Glutamatergic neuron (in vitro differentiated cells): Measurements from ENCODE around the gene ACHE. TPM values are rescaled to one million over a fixed set of nuclear protein-coding genes. Genes with fewer than 3 reads are reported as not detected.

Experiments
- DNase-seq: peaks from one replicate; pipeline ENCODE4 v3.0.0; 2022
- H3K27ac Mint-ChIP-seq: one replicate; pipeline ENCODE4 v1.8.0; 2020; ENCODE audit warnings: mild to moderate bottlenecking, mixed read lengths, inconsistent platforms; ENCODE audit not compliant: unreplicated experiment
- H3K27me3 Mint-ChIP-seq: one replicate; pipeline ENCODE4 v1.8.0; 2020; ENCODE audit warnings: mild to moderate bottlenecking, moderate library complexity, mixed read lengths, inconsistent platforms; ENCODE audit not compliant: unreplicated experiment
- H3K36me3 Mint-ChIP-seq: one replicate; pipeline ENCODE4 v1.8.0; 2020; ENCODE audit warnings: mild to moderate bottlenecking, mixed read lengths, inconsistent platforms; ENCODE audit not compliant: unreplicated experiment
- H3K4me1 Mint-ChIP-seq: one replicate; pipeline ENCODE4 v1.8.0; 2020; ENCODE audit warnings: mild to moderate bottlenecking, low read depth, mixed read lengths, inconsistent platforms; ENCODE audit not compliant: unreplicated experiment
- H3K4me3 Mint-ChIP-seq: one replicate; pipeline ENCODE4 v1.8.0; 2020; ENCODE audit warnings: mild to moderate bottlenecking, mixed read lengths, inconsistent platforms; ENCODE audit not compliant: unreplicated experiment
- H3K9me3 Mint-ChIP-seq: one replicate; pipeline ENCODE4 v1.8.0; 2020; ENCODE audit warnings: mild to moderate bottlenecking, moderate library complexity, mixed read lengths, inconsistent platforms; ENCODE audit not compliant: unreplicated experiment
- total RNA-seq: library from RNA; stranded (reverse); fragmentation: NEBNext Ultra II Directional; extraction: Animal tissue kit (Norgen Biotek cat#: 25700); gene quantifications from one replicate; pipeline ENCODE4 v1.2.1, GENCODE V29; 2021; ENCODE audit not compliant: unreplicated experiment
- TF ChIP-seq, protein P1 (sequence below): fragments of 200-600 bp; sonication (generic); IDR thresholded peaks from one replicate; pipeline ENCODE4 v1.5.0; 2021; ENCODE audit not compliant: partially characterized antibody, unreplicated experiment

Gene ACHE
- total RNA-seq, 1 donor from 2014 or later: 30.0 TPM

DNA sequence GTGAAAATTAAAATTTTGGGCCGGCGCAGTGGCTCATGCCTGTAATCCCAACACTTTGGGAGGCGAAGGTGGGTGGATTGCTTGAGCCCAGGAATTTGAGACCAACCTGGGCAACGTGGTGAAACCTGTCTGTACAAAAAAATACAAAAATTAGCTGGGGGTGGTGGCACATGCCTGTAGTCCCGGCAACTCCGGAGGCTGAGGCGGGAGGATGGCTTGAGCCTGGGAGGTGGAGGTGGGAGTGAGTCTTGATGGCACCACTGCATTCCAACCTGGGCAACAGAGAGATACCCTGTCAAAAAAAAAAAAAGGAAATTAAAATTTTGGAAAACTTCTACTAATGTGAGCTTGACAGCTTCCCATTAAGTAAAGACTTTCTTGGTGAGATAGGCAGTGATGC is 17.7 kb downstream of the ACHE start:
- DNase-seq: no peak
- TF ChIP-seq, protein P1, sequence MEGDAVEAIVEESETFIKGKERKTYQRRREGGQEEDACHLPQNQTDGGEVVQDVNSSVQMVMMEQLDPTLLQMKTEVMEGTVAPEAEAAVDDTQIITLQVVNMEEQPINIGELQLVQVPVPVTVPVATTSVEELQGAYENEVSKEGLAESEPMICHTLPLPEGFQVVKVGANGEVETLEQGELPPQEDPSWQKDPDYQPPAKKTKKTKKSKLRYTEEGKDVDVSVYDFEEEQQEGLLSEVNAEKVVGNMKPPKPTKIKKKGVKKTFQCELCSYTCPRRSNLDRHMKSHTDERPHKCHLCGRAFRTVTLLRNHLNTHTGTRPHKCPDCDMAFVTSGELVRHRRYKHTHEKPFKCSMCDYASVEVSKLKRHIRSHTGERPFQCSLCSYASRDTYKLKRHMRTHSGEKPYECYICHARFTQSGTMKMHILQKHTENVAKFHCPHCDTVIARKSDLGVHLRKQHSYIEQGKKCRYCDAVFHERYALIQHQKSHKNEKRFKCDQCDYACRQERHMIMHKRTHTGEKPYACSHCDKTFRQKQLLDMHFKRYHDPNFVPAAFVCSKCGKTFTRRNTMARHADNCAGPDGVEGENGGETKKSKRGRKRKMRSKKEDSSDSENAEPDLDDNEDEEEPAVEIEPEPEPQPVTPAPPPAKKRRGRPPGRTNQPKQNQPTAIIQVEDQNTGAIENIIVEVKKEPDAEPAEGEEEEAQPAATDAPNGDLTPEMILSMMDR: no peak
- Mint-ChIP-seq H3K27ac (no peak overlapping the region), H3K9me3 (peaks cover 20% of the 10 kb centered on the region), H3K4me3 (peak overlapping the region; percentile 69), H3K27me3 (peaks cover 22% of the 10 kb centered on the region), H3K4me1 (peaks cover 23% of the 10 kb centered on the region), H3K36me3 (peaks cover 2% of the 10 kb centered on the region)

DNA sequence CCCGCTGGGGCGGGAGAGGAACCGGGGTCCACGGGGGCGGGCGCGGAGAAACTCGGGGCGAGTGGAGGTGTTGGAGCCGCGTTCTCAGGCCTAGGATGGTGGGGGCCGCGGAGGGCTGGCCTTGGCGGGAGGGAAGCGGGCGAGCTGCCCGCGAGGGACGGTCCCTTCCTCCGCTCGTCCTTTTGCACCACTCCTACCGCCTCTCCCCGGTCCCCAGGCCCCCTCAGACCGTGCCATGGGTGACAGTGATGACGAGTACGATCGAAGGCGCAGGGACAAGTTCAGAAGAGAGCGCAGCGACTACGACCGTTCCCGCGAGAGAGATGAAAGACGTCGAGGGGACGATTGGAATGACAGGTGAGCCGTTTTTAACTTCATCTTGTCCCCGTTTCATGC is 20.3 kb downstream of the ACHE start:
- Mint-ChIP-seq H3K4me3 (peak overlapping the region; percentile 99), H3K27me3 (peaks cover 22% of the 10 kb centered on the region), H3K4me1 (peaks cover 18% of the 10 kb centered on the region), H3K36me3 (no peaks in the 10 kb centered on the region), H3K27ac (peak overlapping the region; percentile 98), H3K9me3 (peaks cover 17% of the 10 kb centered on the region)
- TF ChIP-seq, protein P1: no peak
- DNase-seq: peak; percentile 62

DNA sequence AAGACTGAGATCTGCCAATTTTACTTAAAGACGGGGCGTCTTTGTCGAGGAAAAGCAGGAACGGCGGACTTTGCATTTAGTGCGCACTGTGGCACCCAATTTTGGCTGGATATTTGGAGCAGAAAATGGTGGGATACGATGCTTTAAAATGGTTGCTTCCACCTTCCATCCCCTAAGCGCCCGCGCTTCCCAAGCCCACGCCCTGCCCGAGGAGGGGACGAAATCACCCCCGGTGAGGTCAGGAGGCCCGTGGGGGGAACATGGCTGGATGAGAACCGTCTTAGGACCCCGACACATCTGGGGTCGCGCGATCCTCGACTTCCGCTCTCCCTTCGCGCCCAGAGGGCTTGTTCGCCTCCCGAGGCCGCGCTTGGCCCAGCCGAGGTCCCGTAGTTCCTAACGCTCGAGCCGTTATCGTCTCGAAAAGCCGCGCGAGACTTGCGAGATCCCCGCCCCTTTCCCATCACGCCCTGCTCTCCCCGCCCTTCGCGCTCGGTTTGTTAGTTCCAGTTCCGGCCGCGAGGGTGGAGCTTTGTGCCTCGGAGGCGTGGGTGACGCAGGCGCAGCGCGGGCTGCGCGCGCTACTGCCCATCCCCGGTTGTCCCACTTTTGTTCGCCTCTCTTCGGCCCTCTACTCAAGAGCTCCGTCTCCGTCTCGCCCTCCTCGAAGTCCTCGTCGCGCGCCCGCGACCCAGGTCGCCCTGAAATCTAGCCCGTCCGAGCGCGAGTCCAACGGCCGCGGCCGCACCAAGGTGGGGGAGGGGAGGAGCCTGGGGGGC is 20.9 kb downstream of the ACHE start, which contains the start of gene SRRT:
Gene SRRT (plus strand): TSS at position 527 of the 779 bp plus-strand sequence. CDS start 488 bp downstream, outside the sequence.
- H3K9me3 Mint-ChIP-seq: peaks cover 16% of the 10 kb centered on the region
- H3K27ac Mint-ChIP-seq: peak within 1 kb of the TSS; percentile 98
- H3K27me3 Mint-ChIP-seq: peaks cover 20% of the 10 kb centered on the region
- H3K4me3 Mint-ChIP-seq: peak within 1 kb of the TSS; percentile 99
- peak; percentile 99 for DNase-seq
- peaks cover 15% of the 10 kb centered on the region for H3K4me1 Mint-ChIP-seq
- no peaks in the 10 kb centered on the region for H3K36me3 Mint-ChIP-seq
- TF ChIP-seq, protein P1: peak; percentile 69

DNA sequence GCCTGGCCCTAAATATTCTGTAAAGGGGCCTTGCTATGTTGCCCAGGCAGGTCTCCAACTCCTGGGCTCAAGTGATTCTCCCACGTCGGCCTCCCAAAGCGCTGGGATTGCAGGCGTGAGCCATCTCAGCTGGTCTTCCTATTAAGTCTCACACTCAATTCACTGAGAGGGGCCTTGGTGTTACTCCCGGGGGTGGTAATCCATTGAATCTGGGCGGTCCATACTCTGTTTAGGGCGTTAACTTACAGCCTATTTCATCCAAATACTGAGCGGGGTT is 21.4 kb downstream of the ACHE start:
- H3K27me3 Mint-ChIP-seq: peaks cover 18% of the 10 kb centered on the region
- TF ChIP-seq, protein P1: no peak
- peaks cover 13% of the 10 kb centered on the region for H3K9me3 Mint-ChIP-seq
- DNase-seq: no peak
- peak overlapping the region; percentile 98 for H3K27ac Mint-ChIP-seq
- no peaks in the 10 kb centered on the region for H3K36me3 Mint-ChIP-seq
- H3K4me1 Mint-ChIP-seq: peaks cover 11% of the 10 kb centered on the region
- peak overlapping the region; percentile 99 for H3K4me3 Mint-ChIP-seq

DNA sequence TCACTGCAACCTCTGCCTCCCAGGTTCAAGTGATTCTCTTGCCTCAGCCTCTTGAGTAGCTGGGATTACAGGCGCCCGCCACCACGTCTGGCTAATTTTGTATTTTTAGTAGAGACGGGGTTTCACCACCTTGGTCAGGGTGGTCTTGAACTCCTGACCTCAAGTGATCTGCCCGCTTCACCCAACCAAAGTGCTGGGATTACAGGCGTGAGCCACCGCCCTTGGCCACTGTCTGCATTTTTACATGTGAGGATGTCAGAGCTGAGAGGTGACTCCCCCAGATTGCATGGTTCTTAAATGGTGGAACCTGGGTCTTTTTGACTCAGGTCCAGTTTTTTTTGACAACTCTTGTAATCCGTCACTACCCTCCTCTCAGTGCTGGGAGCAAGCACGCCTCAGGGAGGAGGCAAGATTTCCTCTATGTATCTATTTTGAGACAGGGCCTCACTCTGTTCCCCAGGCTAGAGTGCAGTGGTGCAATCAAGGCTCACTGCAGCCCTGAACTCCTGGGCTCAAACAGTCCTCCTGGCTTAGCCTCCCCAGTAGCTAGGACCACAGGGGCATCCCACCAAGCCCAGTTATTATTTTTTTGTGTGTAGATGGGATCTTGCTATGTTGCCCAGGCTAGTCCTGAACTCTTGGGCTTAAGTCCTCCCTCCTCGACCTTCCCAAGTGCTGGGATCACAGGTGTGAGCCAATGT is 21.9 kb downstream of the ACHE start:
- H3K4me1 Mint-ChIP-seq: peaks cover 11% of the 10 kb centered on the region
- H3K27ac Mint-ChIP-seq: peak overlapping the region; percentile 98
- peaks cover 18% of the 10 kb centered on the region for H3K27me3 Mint-ChIP-seq
- no peaks in the 10 kb centered on the region for H3K36me3 Mint-ChIP-seq
- peaks cover 13% of the 10 kb centered on the region for H3K9me3 Mint-ChIP-seq
- peak overlapping the region; percentile 99 for H3K4me3 Mint-ChIP-seq
- no peak for DNase-seq
- TF ChIP-seq, protein P1: no peak
